ENCODE measurements around the gene ZNF487. TPM values are rescaled to one million over a fixed set of nuclear protein-coding genes. Genes with fewer than 3 reads are reported as not detected.
A peak's percentile ranks its signal among the peaks of the same experiment; 100 is the strongest.

ZNF487 gene
- polyA plus RNA-seq (6.2 and 11.8 TPM in 2 replicates), polyA minus RNA-seq (20.2 and 23.5 TPM in 2 replicates)

GRCh38 chr10:43436291-43437140 lies at the start of gene ZNF487:
Gene ZNF487 (plus strand): TSS chr10:43437111. CDS start chr10:43475814, 38,703 bp downstream.
- Histone ChIP-seq H3K9ac (ENCODE audit: low read length) (peak within 1 kb of the TSS; percentile 81), H3K9me2 (ENCODE audit: insufficient read depth, low read length) (no peaks in the 10 kb centered on the region), H3K9me3 (ENCODE audit: low read length) (no peaks in the 10 kb centered on the region), H3K36me3 (ENCODE audit: insufficient read depth, low read length) (no peaks in the 10 kb centered on the region), H3K27ac (ENCODE audit: low read length) (peak within 1 kb of the TSS; percentile 79), H4K20me1 (ENCODE audit: insufficient read depth) (no peaks in the 10 kb centered on the region), H3K4me3 (ENCODE audit: low read length) (peak within 1 kb of the TSS; percentile 95), H3K4me2 (ENCODE audit: low read length) (peak within 1 kb of the TSS; percentile 78), H3K27me3 (ENCODE audit: insufficient read depth, low read depth, low read length) (no peaks in the 10 kb centered on the region), H3F3A (ENCODE audit: insufficient read depth, low read length, poor library complexity, severe bottlenecking) (no peaks in the 10 kb centered on the region), H3K79me2 (replicated peaks; ENCODE audit: insufficient read depth, low read length) (no peaks in the 10 kb centered on the region), H2AFZ (ENCODE audit: low read depth, low read length) (peak within 1 kb of the TSS; percentile 83)
- TF ChIP-seq MXI1 (conservative IDR thresholded peaks at IDR 0.05; ENCODE audit: poor library complexity, severe bottlenecking) (peak; percentile 74), EZH2 (IDR thresholded peaks at IDR 0.05; ENCODE audit: borderline replicate concordance, insufficient read depth, low read length, poor library complexity, severe bottlenecking) (no peak), RAD21 (conservative IDR thresholded peaks at IDR 0.05) (no peak), SMC3 (conservative IDR thresholded peaks at IDR 0.05; ENCODE audit: poor library complexity) (peak; percentile 41), POLR2AphosphoS5 (IDR thresholded peaks at IDR 0.05) (peak; percentile 90), CTCF (IDR thresholded peaks at IDR 0.05; ENCODE audit: poor library complexity, severe bottlenecking) (peak; percentile 44), TAF1 (IDR thresholded peaks at IDR 0.05; ENCODE audit: low read depth) (peak; percentile 73), EP300 (conservative IDR thresholded peaks at IDR 0.05; ENCODE audit: poor library complexity, severe bottlenecking) (peak; percentile 64)
- TF ChIP-seq, protein P1, sequence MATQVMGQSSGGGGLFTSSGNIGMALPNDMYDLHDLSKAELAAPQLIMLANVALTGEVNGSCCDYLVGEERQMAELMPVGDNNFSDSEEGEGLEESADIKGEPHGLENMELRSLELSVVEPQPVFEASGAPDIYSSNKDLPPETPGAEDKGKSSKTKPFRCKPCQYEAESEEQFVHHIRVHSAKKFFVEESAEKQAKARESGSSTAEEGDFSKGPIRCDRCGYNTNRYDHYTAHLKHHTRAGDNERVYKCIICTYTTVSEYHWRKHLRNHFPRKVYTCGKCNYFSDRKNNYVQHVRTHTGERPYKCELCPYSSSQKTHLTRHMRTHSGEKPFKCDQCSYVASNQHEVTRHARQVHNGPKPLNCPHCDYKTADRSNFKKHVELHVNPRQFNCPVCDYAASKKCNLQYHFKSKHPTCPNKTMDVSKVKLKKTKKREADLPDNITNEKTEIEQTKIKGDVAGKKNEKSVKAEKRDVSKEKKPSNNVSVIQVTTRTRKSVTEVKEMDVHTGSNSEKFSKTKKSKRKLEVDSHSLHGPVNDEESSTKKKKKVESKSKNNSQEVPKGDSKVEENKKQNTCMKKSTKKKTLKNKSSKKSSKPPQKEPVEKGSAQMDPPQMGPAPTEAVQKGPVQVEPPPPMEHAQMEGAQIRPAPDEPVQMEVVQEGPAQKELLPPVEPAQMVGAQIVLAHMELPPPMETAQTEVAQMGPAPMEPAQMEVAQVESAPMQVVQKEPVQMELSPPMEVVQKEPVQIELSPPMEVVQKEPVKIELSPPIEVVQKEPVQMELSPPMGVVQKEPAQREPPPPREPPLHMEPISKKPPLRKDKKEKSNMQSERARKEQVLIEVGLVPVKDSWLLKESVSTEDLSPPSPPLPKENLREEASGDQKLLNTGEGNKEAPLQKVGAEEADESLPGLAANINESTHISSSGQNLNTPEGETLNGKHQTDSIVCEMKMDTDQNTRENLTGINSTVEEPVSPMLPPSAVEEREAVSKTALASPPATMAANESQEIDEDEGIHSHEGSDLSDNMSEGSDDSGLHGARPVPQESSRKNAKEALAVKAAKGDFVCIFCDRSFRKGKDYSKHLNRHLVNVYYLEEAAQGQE (IDR thresholded peaks at IDR 0.05; ENCODE audit: borderline replicate concordance), result peak; percentile 85

GRCh38 chr10:43387678-43388032 lies 49.3 kb upstream of the ZNF487 start:
- Histone ChIP-seq H4K20me1 (ENCODE audit: insufficient read depth) (no peaks in the 10 kb centered on the region), H3K4me3 (ENCODE audit: low read length) (no peak overlapping the region), H3K4me2 (ENCODE audit: low read length) (no peak overlapping the region), H3K79me2 (replicated peaks; ENCODE audit: insufficient read depth, low read length) (no peaks in the 10 kb centered on the region), H3K9me3 (ENCODE audit: low read length) (no peaks in the 10 kb centered on the region), H3K27ac (ENCODE audit: low read length) (no peak overlapping the region), H3K9ac (ENCODE audit: low read length) (no peak overlapping the region), H2AFZ (ENCODE audit: low read depth, low read length) (no peak overlapping the region), H3K27me3 (ENCODE audit: insufficient read depth, low read depth, low read length) (no peaks in the 10 kb centered on the region), H3K9me2 (ENCODE audit: insufficient read depth, low read length) (no peaks in the 10 kb centered on the region), H3F3A (ENCODE audit: insufficient read depth, low read length, poor library complexity, severe bottlenecking) (no peaks in the 10 kb centered on the region), H3K36me3 (ENCODE audit: insufficient read depth, low read length) (no peaks in the 10 kb centered on the region)
- TF ChIP-seq CTCF (IDR thresholded peaks at IDR 0.05; ENCODE audit: poor library complexity, severe bottlenecking), result no peak
- TF ChIP-seq EZH2 (IDR thresholded peaks at IDR 0.05; ENCODE audit: borderline replicate concordance, insufficient read depth, low read length, poor library complexity, severe bottlenecking), result no peak
- no peak for TF ChIP-seq POLR2AphosphoS5 (IDR thresholded peaks at IDR 0.05)
- TF ChIP-seq EP300 (conservative IDR thresholded peaks at IDR 0.05; ENCODE audit: poor library complexity, severe bottlenecking), result no peak
- no peak for TF ChIP-seq SMC3 (conservative IDR thresholded peaks at IDR 0.05; ENCODE audit: poor library complexity)
- TF ChIP-seq TAF1 (IDR thresholded peaks at IDR 0.05; ENCODE audit: low read depth), result no peak
- TF ChIP-seq, protein P1 (IDR thresholded peaks at IDR 0.05; ENCODE audit: borderline replicate concordance), result no peak
- TF ChIP-seq RAD21 (conservative IDR thresholded peaks at IDR 0.05), result no peak
- TF ChIP-seq MXI1 (conservative IDR thresholded peaks at IDR 0.05; ENCODE audit: poor library complexity, severe bottlenecking), result no peak

Measured in neural cell (in vitro differentiated cells).